Uterus (tissue), 2 donors: ENCODE measurements around the gene PRSS3.

ENCODE experiments used
- CTCF ChIP-seq, 4 experiments: fragments of 200-600 bp in 2 of 4; fragments of 450-650 bp in 2 of 4; sonication (generic) in 2 of 4; IDR thresholded peaks; one replicate each; pipeline ENCODE4 v1.5.1; 2016 to 2019; ENCODE audit warnings: antibody characterized with exemption in 4 of 4, mild to moderate bottlenecking in 2 of 4, moderate library complexity in 1 of 4
- POLR2A ChIP-seq, 2 donors: fragments of 450-650 bp; IDR thresholded peaks; one replicate each; pipeline ENCODE4 v1.6.1; 2016; ENCODE audit warnings: antibody characterized with exemption in 2 of 2, mild to moderate bottlenecking in 1 of 2, moderate library complexity in 1 of 2

- TF ChIP-seq POLR2A (IDR thresholded peaks at IDR 0.05) (no peak), CTCF (IDR thresholded peaks at IDR 0.05) (no peak)
Measured at GRCh38 chr9:33837138-33837537, 41.8 kb downstream of the PRSS3 start.
